Naive thymus-derived CD8-positive, alpha-beta T cell (primary cell): ENCODE measurements around the gene NCKAP5L. TPM values are rescaled to one million over a fixed set of nuclear protein-coding genes. Genes with fewer than 3 reads are reported as not detected.

ENCODE experiments used
- ATAC-seq, 2 donors: fragments of 150-1000 bp; cut with Tn5 transposase in 1 of 2; sonication (Bioruptor Pico), chemical (Tn5 transposase) in 1 of 2; 1 replicate in 1 of 2; 2 replicates in 1 of 2; pipeline ENCODE4 v1.10.0; 2021; ENCODE audit warnings: mild to moderate bottlenecking in 2 of 2, moderate library complexity in 2 of 2
- POLR2A ChIA-PET: fragments of 350-600 bp; sonication (Branson Sonifier 250); formaldehyde crosslinking; loops from one replicate; lab custom pipeline; 2021; ENCODE audit warnings: antibody characterized with exemption; lab: Charles Lee
- DNase-seq, 10 donors: peaks; one replicate each; pipeline versions ENCODE4 v3.0.0 to v3.0.0-alpha.2; 2020 to 2022
- H3K27ac Mint-ChIP-seq, 10 donors: one replicate each; pipeline ENCODE4 v1.8.0; 2020 to 2022; ENCODE audit warnings: mild to moderate bottlenecking in 10 of 10, mixed read lengths in 10 of 10, moderate library complexity in 4 of 10, inconsistent platforms in 1 of 10
- H3K27me3 Mint-ChIP-seq, 5 donors: one replicate each; pipeline ENCODE4 v1.8.0; 2021 to 2022; ENCODE audit warnings: mixed read lengths in 5 of 5
- H3K36me3 Mint-ChIP-seq, 3 donors: one replicate each; pipeline ENCODE4 v1.8.0; 2020 to 2022; ENCODE audit warnings: mixed read lengths in 3 of 3, mild to moderate bottlenecking in 2 of 3, inconsistent platforms in 1 of 3
- H3K4me1 Mint-ChIP-seq, 4 donors: one replicate each; pipeline ENCODE4 v1.8.0; 2021 to 2022; ENCODE audit warnings: mixed read lengths in 4 of 4
- H3K4me3 Mint-ChIP-seq, 10 donors: one replicate each; pipeline ENCODE4 v1.8.0; 2020 to 2022; ENCODE audit warnings: mild to moderate bottlenecking in 10 of 10, mixed read lengths in 10 of 10, moderate library complexity in 6 of 10, inconsistent platforms in 1 of 10
- H3K9me3 Mint-ChIP-seq, 9 donors: one replicate each; pipeline ENCODE4 v1.8.0; 2020 to 2022; ENCODE audit warnings: mixed read lengths in 9 of 9, mild to moderate bottlenecking in 3 of 9, inconsistent platforms in 1 of 9, moderate library complexity in 1 of 9
- polyA plus RNA-seq, 3 donors: library from polyadenylated mRNA; unstranded; fragments of 300-500 nt; fragmentation: Illumina TruSeq; gene quantifications; one replicate each; pipeline ENCODE4 v1.2.3, GENCODE V29; 2021
- total RNA-seq, 8 experiments: library from RNA in 2 of 8; stranded (reverse) in 2 of 8; gene quantifications; one replicate each; pipeline ENCODE4 v1.2.3 and lab custom pipeline; 2021 to 2026

The NCKAP5L gene
- total and polyA plus RNA-seq, 5 experiments from 2014 or later: 1.9 to 14.2 (median 5.1) TPM

DNA sequence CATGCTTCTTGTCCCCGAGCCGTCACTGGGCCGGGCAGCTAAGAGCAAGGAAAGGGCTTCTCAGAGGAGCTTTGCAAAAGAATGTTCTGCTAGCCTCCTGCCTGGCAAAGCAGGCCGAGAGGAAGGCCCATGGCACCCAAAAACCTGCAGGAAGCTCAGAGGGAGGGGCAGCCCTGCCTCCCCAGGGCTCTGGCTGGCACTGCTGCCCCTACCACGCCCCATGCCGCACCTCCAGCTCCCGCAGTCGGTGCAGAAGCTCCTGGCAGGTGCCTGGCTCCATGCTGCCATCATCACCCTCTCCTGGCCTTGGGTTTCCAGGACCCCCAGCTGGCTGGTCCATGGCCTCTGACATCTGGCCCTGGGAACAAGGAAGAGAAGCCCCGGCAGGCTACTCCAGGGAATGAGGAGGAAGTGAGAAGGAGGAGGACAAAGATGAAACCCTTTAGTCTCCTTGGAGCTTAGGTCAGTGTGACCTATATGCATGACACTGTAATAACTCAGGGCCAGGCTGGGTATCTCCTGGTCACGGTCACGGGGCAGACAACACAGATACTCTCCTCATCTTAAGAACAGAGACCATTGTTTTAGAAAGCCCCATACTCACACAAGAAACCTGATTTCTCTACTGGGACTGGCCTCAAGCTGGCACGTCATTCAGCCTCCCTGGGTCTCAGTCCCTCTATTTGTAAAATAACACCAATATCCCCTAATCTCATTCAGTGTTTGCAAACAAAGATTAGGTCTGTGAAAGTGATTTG, 24.3 kb downstream of the NCKAP5L start:
- H3K4me1 Mint-ChIP-seq: peaks cover 0 to 12% (median 0%) of the 10 kb centered on the region in 4 donors
- H3K9me3 Mint-ChIP-seq: no peaks in the 10 kb centered on the region
- POLR2A ChIA-PET: no interaction called here
- peaks cover 0 to 50% (median 4%) of the 10 kb centered on the region in 3 donors for H3K36me3 Mint-ChIP-seq
- no peak for ATAC-seq
- no peak for DNase-seq
- peak overlapping the region in 1 of 10 donors; percentile 17 for H3K27ac Mint-ChIP-seq
- no peaks in the 10 kb centered on the region for H3K27me3 Mint-ChIP-seq
- H3K4me3 Mint-ChIP-seq: no peak overlapping the region

DNA sequence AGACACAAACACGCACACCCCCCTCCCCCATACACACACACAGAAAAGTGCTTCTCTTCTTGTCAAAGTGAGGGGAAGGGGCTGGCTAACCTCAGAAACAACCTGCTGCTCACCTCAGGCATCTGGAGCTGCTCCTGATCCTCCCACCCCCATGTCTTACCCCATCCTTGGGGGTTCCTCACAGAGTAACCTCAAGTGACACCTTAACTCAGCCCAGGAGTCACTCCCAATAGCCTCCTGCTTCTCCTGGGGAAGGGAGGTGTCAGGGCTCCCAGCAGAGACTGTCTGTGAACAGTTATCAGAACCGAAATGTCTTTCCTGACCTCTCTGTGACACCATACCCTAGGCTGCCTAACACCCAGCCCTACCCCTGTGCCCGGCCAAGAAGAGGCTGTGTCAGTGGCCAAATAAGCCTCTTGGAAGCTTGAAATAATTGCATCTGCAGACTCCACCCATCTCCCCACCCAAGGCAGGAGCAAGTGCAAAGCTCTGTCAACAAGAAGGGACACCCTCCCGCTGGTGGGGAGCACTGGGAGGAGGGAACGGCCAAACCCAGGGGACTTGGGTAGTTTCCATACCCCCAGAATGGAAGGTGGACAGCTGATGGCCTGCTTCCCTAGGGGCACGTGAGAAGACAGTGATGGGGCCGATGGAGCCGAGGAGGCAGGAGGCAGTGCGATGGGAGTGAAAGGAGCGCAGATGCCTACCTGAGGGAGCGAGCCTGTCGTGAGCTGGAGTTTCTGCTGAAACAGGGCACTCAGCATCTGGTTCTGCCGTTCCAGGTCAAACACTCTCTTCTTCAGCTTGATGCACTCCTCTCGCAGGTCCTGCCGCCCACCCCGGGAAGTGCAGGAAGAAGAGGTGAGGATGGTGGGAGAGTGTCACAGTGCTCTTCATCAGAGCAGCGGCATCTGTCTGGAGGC, 26.8 kb downstream of the NCKAP5L start:
- peaks cover 0 to 57% (median 4%) of the 10 kb centered on the region in 3 donors for H3K36me3 Mint-ChIP-seq
- DNase-seq (no peak), ATAC-seq (no peak)
- H3K9me3 Mint-ChIP-seq: no peaks in the 10 kb centered on the region
- no peaks in the 10 kb centered on the region for H3K27me3 Mint-ChIP-seq
- peak overlapping the region in 3 of 10 donors; percentile 34 to 69 (median 46) for H3K27ac Mint-ChIP-seq
- POLR2A ChIA-PET: interaction anchor here (0.6 kb wide), 1 partner anchor 20 kb away, joined by 5 read pairs; no protein-coding TSS in a partner anchor
- no peak overlapping the region for H3K4me3 Mint-ChIP-seq
- H3K4me1 Mint-ChIP-seq: peaks cover 0 to 12% (median 0%) of the 10 kb centered on the region in 4 donors

DNA sequence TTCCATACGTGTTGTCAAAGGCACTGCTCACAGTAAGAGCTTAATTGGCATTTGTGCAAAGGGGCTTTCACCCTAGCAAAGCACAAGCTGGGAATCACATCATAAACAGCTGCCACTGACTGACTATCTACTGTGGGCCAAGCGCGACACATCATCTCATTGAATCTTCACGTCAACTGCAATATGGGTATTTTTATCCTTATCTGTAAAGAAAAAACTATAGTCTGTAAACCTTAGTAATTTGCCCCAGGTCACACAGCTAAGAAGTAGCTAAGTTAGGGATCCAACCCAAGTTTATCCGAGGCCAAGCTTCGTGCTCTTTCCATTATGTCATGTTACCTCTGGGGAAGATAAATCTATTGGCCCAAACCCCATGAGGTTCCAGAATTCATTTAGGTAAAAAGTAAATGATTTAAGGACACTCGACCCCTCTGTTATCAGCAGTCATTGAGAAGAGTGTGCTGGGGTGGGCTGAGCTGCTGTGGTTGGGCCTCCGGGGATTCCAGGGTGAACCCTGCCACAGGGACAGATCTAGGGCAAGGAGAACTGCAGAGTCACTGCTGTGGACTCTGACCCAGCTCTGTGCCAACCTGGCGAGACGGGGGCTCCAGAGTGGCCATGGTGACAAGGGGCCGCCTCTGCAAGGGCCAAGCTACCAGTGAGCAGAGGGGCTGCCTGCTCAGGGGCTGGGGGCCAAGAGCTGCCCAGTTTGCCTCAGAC, 27.6 kb downstream of the NCKAP5L start:
- Mint-ChIP-seq H3K36me3 (peaks cover 0 to 57% (median 4%) of the 10 kb centered on the region in 3 donors), H3K4me1 (peaks cover 0 to 8% (median 0%) of the 10 kb centered on the region in 4 donors), H3K9me3 (no peaks in the 10 kb centered on the region), H3K4me3 (no peak overlapping the region), H3K27me3 (no peaks in the 10 kb centered on the region), H3K27ac (peak overlapping the region in 1 of 10 donors; percentile 24)
- no peak for DNase-seq
- no peak for ATAC-seq
- POLR2A ChIA-PET: no interaction called here

DNA sequence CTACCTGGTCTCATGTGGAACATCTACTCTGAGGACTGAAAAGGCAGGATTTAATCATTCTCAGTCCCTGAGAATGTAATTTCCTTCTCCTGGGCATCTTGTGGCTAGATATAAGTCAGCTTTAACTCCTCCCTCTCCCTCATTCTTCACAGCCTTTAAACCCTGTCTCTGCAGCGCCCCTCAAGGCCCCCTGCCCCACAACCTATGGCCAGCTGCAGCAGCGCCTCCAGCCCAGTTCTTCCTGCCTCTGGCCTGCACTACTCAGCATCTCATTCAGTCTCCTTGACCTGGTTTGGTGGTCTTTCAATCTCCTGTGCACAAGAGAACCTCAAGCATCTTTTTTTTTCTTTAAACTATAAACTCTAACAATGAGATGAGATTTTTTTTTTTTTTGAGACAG, 29.3 kb downstream of the NCKAP5L start:
- Mint-ChIP-seq H3K4me1 (peaks cover 0 to 6% (median 0%) of the 10 kb centered on the region in 4 donors), H3K4me3 (no peak overlapping the region), H3K27me3 (no peaks in the 10 kb centered on the region), H3K27ac (peak overlapping the region in 3 of 10 donors; percentile 15 to 63 (median 24)), H3K9me3 (no peaks in the 10 kb centered on the region), H3K36me3 (peaks cover 0 to 48% (median 0%) of the 10 kb centered on the region in 3 donors)
- no peak for ATAC-seq
- no peak for DNase-seq
- POLR2A ChIA-PET: no interaction called here

DNA sequence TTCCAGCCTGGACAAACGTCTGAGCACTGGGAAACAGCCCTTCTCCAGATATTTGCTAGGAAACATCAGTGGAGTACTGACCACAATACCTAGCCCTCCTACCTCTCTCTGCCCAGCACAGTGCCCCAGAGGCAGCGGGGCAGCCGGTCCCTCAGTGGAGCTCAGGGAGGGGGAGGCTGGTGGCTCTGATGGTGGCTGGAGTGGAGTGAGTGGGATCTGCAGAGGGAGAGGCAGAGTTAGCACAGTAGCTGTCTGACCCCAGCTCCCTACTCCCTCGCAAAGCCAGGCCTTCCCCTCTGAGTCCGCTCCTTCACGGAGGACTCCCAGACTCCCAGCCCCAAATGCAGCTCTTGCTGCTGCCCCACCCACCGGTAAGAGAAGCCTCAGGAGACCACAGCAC, 30.0 kb downstream of the NCKAP5L start:
- Mint-ChIP-seq H3K4me3 (no peak overlapping the region), H3K36me3 (peaks cover 0 to 48% (median 0%) of the 10 kb centered on the region in 3 donors), H3K27me3 (no peaks in the 10 kb centered on the region)

DNA sequence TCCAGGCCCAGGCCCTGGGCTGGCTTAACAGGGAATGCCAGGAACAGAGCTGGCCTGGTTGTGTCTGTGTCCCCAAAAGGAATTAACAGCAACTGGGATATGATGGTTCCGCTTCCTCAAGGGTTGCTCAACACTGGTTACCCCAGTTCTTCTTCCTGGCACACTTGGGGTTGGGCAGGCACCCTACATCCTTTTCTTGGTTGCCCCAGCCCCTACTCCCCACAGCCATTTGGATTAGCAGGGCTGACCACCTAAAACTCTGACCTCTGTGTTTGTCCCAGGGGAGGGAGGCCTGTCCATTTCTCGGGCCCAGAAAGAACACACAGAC, 30.8 kb downstream of the NCKAP5L start:
- ATAC-seq: no peak
- Mint-ChIP-seq H3K36me3 (peaks cover 0 to 43% (median 0%) of the 10 kb centered on the region in 3 donors), H3K27me3 (no peaks in the 10 kb centered on the region), H3K9me3 (no peaks in the 10 kb centered on the region), H3K4me3 (no peak overlapping the region), H3K27ac (peak overlapping the region in 1 of 10 donors; percentile 75), H3K4me1 (peaks cover 0 to 4% (median 0%) of the 10 kb centered on the region in 4 donors)
- POLR2A ChIA-PET: no interaction called here
- no peak for DNase-seq

More for the DNA sequence above, 30.0 kb downstream of the NCKAP5L start:
- POLR2A ChIA-PET: interaction anchor here (1.0 kb wide), 1 partner anchor 11 kb away, joined by 4 read pairs; no protein-coding TSS in a partner anchor
- DNase-seq (no peak), ATAC-seq (no peak)
- peak overlapping the region in 2 of 10 donors; percentile 58 to 62 for H3K27ac Mint-ChIP-seq
- peaks cover 0 to 6% (median 0%) of the 10 kb centered on the region in 4 donors for H3K4me1 Mint-ChIP-seq
- H3K9me3 Mint-ChIP-seq: no peaks in the 10 kb centered on the region

DNA sequence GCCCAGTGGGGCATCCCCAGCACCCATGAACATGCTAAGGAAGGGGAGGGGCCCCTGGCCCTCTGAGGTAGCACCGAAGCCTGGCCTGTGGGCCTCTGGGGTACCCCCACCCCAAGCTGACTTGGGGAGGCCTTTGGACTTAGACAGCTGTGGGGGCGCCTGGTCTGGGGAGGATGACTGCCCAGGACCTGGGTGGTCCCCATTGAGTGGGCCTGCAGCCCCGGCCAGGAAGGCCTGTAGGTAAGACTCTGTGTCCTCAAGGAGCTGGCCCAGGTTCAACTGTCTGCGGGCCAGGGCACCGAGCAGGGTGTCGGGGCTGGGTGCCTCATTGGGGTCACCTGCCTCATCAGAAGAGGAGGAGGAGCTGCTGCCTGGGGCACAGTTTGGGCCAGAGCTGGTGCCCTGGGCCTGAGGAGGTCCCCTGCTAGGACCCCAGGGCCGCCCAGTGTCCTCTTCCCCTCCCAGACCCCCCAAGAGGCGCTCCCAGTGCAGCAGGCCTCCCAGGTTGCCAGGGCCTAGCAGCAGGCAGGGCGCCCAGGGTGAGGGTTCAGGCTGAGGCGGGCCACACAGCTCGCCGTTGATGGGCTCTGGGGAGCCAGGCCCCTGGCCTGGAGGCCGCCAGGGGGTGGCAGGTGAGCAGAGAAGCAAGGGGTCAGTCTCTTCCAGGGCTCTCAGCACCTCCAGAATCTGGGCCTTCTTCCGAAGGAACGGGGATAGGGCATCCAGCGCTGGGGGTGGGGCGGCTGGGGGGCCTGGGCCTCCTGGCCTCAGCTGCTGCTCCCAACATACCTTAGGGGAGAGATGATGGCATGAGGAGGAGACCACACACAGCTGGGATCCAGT, 31.4 kb downstream of the NCKAP5L start:
- no peak for DNase-seq
- peaks cover 0 to 4% (median 0%) of the 10 kb centered on the region in 4 donors for H3K4me1 Mint-ChIP-seq
- H3K27me3 Mint-ChIP-seq: no peaks in the 10 kb centered on the region
- peaks cover 0 to 38% (median 0%) of the 10 kb centered on the region in 3 donors for H3K36me3 Mint-ChIP-seq
- no peak overlapping the region for H3K4me3 Mint-ChIP-seq
- POLR2A ChIA-PET: interaction anchor here (1.0 to 1.3 kb wide), 2 partner anchors 21 to 31 kb away, joined by 3 read pairs; partner anchors contain the start of gene NCKAP5L
- H3K9me3 Mint-ChIP-seq: no peaks in the 10 kb centered on the region
- H3K27ac Mint-ChIP-seq: no peak overlapping the region
- ATAC-seq: no peak

DNA sequence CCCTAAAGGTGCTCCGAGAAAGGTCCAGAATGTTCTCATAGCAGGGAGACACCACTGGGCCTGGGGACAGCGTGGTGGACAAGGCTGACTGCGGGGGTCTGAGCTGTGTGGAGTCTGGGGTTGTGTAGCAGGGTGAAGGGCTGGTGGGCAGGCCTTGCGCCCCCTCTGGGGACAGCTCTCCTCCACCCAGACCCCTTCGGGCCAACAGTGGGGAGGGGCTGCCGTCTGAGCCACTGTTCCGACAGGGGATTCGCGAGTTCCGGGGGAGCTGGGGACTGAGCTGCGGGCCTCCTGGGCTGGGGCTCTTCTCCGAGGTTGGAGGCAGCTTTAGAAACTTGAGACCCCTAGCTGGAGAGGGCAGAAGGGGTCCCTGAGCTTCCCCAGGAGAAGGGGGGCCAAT, 32.1 kb downstream of the NCKAP5L start:
- Mint-ChIP-seq H3K4me1 (peaks cover 0 to 4% (median 0%) of the 10 kb centered on the region in 4 donors), H3K27ac (no peak overlapping the region), H3K4me3 (no peak overlapping the region), H3K36me3 (peaks cover 0 to 31% (median 0%) of the 10 kb centered on the region in 3 donors), H3K27me3 (no peaks in the 10 kb centered on the region), H3K9me3 (no peaks in the 10 kb centered on the region)
- POLR2A ChIA-PET: interaction anchor here (1.0 to 1.3 kb wide), 2 partner anchors 22 to 31 kb away, joined by 3 read pairs; partner anchors contain the start of gene NCKAP5L
- ATAC-seq: no peak
- DNase-seq: no peak

DNA sequence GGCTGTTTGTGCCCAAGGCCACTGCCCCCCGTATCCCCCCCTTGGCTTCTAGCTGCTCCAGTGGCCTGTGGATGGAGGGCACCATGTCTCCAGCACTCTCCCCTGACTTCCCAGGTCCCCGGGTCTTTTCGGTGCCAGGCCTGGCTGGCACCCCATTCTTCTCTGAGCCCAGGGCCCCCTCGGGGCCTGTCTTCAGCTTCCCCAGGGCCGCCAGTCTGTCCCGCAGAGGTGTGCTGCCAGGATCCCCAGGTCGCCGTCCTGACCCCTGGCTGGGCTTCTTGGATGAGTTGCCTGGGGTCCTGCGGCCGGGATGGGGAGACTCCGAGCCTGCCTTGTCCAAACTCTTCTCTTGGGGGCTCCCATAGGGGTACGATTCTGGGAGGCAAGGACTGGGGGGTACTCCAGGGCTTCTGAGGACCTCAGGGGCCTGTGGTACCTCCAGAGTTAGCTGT, 32.5 kb downstream of the NCKAP5L start:
- Mint-ChIP-seq H3K36me3 (peaks cover 0 to 29% (median 0%) of the 10 kb centered on the region in 3 donors), H3K27me3 (no peaks in the 10 kb centered on the region), H3K9me3 (no peaks in the 10 kb centered on the region), H3K27ac (no peak overlapping the region), H3K4me1 (peaks cover 0 to 4% (median 0%) of the 10 kb centered on the region in 4 donors), H3K4me3 (no peak overlapping the region)
- POLR2A ChIA-PET: interaction anchor here (1.0 to 1.3 kb wide), 2 partner anchors 22 to 32 kb away, joined by 3 read pairs; partner anchors contain the start of gene NCKAP5L
- ATAC-seq (no peak), DNase-seq (no peak)

DNA sequence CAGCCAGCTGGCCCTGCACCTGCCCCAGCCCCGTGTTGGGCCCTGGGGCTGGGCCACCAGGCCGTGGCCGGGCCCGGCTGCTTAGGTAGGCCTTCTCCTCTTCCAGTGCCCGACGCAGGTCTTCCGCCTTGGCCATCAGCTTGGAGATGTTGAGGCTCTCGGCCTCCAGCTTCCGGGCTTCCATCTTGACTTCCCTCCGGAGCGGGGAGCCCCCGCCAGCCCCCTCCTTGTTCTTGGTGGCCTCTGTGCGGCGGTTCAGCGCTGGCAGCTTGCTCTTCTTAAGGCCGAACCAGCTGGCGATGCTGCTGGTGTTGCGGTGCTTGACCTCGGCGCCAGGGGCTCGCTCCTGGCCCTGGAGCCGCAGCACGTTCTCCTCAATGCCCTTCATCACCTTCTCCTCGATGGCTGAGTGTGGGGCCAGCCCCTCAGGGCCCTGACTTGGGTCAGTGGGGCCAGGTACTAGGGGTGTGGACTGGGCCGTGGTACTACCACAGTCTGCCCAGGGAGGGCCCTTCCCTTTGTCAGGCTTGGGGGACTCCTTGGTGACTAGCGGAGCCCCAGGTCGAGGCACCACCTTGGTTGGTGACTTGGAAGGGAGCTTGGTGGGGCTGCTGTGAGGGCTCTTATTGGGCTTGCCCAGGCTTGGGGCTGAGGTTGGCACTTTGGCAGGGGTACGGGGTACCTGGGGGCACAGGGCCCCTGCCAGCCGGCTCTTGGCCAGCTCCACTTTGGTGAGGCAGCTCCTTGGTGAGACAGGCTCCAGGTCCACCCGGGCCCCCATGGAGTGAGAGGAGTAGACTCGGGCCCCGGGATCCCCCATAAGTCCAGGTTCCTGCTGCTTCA, 33.2 kb downstream of the NCKAP5L start:
- POLR2A ChIA-PET: interaction anchor here (1.0 kb wide), 1 partner anchor 23 kb away, joined by 3 read pairs; no protein-coding TSS in a partner anchor
- no peaks in the 10 kb centered on the region for H3K9me3 Mint-ChIP-seq
- peaks cover 0 to 2% (median 0%) of the 10 kb centered on the region in 4 donors for H3K4me1 Mint-ChIP-seq

More for the DNA sequence above, 33.2 kb downstream of the NCKAP5L start:
- DNase-seq: no peak
- H3K27me3 Mint-ChIP-seq: no peaks in the 10 kb centered on the region
- H3K4me3 Mint-ChIP-seq: no peak overlapping the region
- ATAC-seq: no peak
- H3K27ac Mint-ChIP-seq: no peak overlapping the region
- H3K36me3 Mint-ChIP-seq: peaks cover 0 to 28% (median 0%) of the 10 kb centered on the region in 3 donors
